NT2/D1 (cell line): Measurements from ENCODE around the gene BCL2L12.
A peak's percentile ranks its signal among the peaks of the same experiment; 100 is the strongest.

ENCODE experiments used
- DNase-seq: peaks from one replicate; pipeline ENCODE4 v3.0.0-alpha.2; 2011; ENCODE audit warnings: low read depth, low spot score
- H3K27me3 ChIP-seq: 2 replicates; pipeline ENCODE4 v1.6.0; 2011; ENCODE audit warnings: mild to moderate bottlenecking; ENCODE audit not compliant: insufficient read length, insufficient read depth
- H3K36me3 ChIP-seq: 2 replicates; pipeline ENCODE4 v1.6.1; 2011; ENCODE audit warnings: mild to moderate bottlenecking, low read length, mixed read lengths; ENCODE audit not compliant: insufficient read depth, insufficient read length
- H3K4me1 ChIP-seq: 2 replicates; pipeline ENCODE4 v1.5.1; 2011; ENCODE audit not compliant: insufficient read depth, insufficient read length
- H3K4me3 ChIP-seq: 2 replicates; pipeline ENCODE4 v1.5.1; 2011; ENCODE audit warnings: low read depth; ENCODE audit not compliant: insufficient read length
- H3K9ac ChIP-seq: 2 replicates; pipeline ENCODE4 v1.6.0; 2011; ENCODE audit warnings: low read depth; ENCODE audit not compliant: insufficient read length
- H3K9me3 ChIP-seq: 2 replicates; pipeline ENCODE4 v1.5.1; 2011; ENCODE audit warnings: mild to moderate bottlenecking, low read length; ENCODE audit not compliant: insufficient read depth
- SUZ12 ChIP-seq: IDR thresholded peaks from 2 replicates; pipeline ENCODE4 v1.6.1; 2011; ENCODE audit not compliant: insufficient read length, insufficient read depth; ENCODE audit errors: extremely low read depth
- YY1 ChIP-seq: IDR thresholded peaks from 2 replicates; pipeline ENCODE4 v1.6.1; 2011; ENCODE audit not compliant: insufficient read length, insufficient read depth
- ZNF274 ChIP-seq: IDR thresholded peaks from 2 replicates; pipeline ENCODE4 v1.6.1; 2011; ENCODE audit warnings: mild to moderate bottlenecking, low read depth, low read length

BCL2L12 gene

DNA sequence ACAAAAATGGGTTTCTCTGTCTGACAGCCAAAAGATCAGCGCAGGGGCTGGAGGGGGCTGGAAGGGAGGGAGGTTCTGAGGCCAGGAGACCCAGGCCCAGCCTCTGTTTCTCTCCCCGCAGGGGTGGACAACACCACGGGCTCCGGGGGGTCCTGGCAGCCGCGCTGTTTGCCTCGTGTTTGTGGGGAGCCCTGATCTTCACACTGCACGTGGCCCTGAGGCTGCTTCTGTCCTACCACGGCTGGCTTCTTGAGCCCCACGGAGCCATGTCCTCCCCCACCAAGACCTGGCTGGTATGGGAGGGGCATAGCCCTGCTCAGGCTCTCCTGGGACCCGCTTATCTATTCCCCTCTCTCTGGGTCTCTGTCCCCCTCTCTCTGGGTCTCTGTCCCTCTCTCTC, 34.8 kb downstream of the BCL2L12 start:
- DNase-seq: no peak
- no peaks in the 10 kb centered on the region for H3K9me3 ChIP-seq
- peak overlapping the region; percentile 2 for H3K9ac ChIP-seq
- H3K4me3 ChIP-seq: no peak overlapping the region
- no peaks in the 10 kb centered on the region for H3K27me3 ChIP-seq
- no peaks in the 10 kb centered on the region for H3K36me3 ChIP-seq
- TF ChIP-seq ZNF274: no peak
- TF ChIP-seq YY1: no peak
- no peak for TF ChIP-seq SUZ12
- peaks cover 3% of the 10 kb centered on the region for H3K4me1 ChIP-seq

DNA sequence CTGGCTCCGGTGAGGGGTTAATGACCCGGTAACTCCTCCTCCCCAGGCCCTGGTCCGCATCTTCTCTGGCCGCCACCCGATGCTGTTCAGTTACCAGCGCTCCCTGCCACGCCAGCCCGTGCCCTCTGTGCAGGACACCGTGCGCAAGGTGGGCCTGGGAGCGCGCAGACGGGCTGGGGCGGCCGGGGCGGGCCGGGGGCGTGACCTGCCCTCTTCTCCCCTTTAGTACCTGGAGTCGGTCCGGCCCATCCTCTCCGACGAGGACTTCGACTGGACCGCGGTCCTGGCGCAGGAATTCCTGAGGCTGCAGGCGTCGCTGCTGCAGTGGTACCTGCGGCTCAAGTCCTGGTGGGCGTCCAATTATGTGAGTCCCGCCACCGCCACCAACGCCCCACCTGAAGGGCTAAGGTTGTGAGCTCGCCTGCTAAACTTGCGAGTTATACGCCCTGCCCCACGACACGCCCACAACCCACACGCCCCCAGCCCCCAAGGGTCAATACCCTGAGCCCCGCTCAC, 35.6 kb downstream of the BCL2L12 start:
- Histone ChIP-seq H3K9ac (no peak overlapping the region), H3K4me1 (peaks cover 3% of the 10 kb centered on the region), H3K36me3 (no peaks in the 10 kb centered on the region), H3K9me3 (no peaks in the 10 kb centered on the region), H3K27me3 (no peaks in the 10 kb centered on the region), H3K4me3 (no peak overlapping the region)
- DNase-seq: no peak
- TF ChIP-seq ZNF274 (no peak), YY1 (no peak), SUZ12 (no peak)

DNA sequence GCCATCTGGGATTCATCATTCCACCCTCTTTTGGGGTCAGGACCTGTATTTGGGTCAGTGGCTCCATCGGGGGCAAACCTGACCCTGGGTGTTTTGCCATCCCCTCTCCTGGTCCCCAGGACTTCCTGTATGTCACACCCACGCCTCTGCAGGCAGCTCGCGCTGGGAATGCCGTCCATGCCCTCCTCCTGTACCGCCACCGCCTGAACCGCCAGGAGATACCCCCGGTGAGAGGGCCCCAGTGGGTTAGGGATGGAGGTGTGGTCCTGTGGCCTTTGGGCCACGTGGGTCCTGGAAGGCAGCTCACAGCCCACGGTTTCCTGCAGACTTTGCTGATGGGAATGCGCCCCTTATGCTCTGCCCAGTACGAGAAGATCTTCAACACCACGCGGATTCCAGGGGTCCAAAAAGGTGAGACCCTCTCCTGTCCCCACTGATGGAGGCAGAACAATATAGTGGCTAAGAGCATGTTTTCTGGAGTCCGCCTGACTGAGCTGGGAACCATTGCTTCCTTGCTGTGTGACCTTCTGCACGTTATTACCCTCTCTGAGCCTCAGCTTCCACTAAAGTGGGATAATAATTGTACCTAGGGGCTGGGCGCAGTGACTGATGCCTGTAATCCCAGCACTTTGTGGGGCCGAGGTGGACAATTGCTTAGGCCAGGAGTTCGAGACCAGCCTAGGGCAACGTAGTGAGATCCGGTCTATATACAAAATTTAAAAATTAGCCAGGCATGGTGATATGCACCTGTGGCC, 39.3 kb downstream of the BCL2L12 start:
- no peak for TF ChIP-seq SUZ12
- no peak for TF ChIP-seq ZNF274
- no peak for TF ChIP-seq YY1
- no peak overlapping the region for H3K9ac ChIP-seq
- no peaks in the 10 kb centered on the region for H3K9me3 ChIP-seq

DNA sequence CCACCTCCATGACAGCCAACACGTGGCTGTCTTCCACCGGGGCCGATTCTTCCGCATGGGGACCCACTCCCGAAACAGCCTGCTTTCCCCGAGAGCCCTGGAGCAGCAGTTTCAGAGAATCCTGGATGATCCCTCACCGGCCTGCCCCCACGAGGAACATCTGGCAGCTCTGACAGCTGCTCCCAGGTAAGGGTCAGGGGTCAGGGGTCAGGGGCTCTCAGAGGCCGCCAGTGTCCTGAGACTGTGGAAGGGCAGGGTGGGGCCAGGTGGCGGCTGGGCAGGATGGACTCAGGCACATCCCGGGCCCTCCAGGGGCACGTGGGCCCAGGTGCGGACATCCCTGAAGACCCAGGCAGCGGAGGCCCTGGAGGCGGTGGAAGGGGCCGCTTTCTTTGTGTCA, 40.2 kb downstream of the BCL2L12 start:
- Histone ChIP-seq H3K27me3 (no peaks in the 10 kb centered on the region), H3K9ac (no peak overlapping the region), H3K4me3 (no peak overlapping the region), H3K4me1 (no peaks in the 10 kb centered on the region), H3K36me3 (no peaks in the 10 kb centered on the region), H3K9me3 (no peaks in the 10 kb centered on the region)
- TF ChIP-seq SUZ12 (no peak), YY1 (no peak)
- DNase-seq: no peak

More for the DNA sequence above, 39.3 kb downstream of the BCL2L12 start:
- Histone ChIP-seq H3K4me1 (peaks cover 3% of the 10 kb centered on the region), H3K4me3 (no peak overlapping the region), H3K27me3 (no peaks in the 10 kb centered on the region), H3K36me3 (no peaks in the 10 kb centered on the region)
- DNase-seq: no peak

DNA sequence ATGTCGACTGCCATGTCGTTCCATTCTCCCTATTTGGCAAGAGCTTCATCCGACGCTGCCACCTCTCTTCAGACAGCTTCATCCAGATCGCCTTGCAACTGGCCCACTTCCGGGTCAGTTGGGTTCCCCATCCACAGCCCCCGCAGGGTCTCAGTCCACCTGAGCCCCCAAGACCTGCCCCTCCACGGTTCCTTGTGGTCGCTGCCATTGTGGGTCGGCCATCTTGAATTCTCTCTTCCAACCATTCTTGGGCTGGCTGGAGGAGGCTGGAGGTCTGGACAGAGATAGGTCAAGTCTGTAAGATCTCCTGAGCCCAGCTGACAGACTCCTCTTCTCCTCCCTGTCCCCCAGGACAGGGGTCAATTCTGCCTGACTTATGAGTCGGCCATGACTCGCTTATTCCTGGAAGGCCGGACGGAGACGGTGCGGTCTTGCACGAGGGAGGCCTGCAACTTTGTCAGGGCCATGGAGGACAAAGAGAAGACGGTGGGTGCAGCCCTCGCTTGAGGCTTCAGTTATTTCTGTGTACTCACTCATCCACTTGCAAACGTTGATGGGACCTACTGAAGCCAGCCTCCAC, 44.7 kb downstream of the BCL2L12 start:
- Histone ChIP-seq H3K9me3 (no peaks in the 10 kb centered on the region), H3K36me3 (peaks cover 4% of the 10 kb centered on the region), H3K4me1 (no peaks in the 10 kb centered on the region), H3K4me3 (no peak overlapping the region), H3K27me3 (no peaks in the 10 kb centered on the region), H3K9ac (no peak overlapping the region)
- no peak for DNase-seq
- no peak for TF ChIP-seq SUZ12
- no peak for TF ChIP-seq ZNF274

DNA sequence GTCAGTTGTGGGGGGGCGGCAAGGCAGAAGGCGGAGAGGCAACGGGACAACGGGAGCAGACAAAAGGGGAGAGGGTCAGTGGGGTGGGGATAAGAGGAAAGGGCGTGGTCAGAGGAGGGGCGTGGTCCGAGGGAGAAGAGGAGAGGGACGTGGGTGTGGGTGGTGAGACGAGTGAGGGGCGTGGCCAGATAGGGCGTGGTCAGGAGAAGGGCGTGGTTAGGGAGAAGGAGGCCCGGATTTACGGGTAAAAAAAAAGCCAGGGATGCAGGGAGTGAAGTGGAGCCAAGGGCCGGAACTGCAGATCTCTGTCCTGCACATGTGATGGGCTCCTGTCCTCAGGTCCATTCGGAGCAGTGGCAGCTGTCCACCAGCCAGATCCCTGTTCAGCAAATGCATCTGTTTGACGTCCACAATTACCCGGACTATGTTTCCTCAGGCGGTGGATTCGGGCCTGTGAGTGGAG, 46.7 kb downstream of the BCL2L12 start:
- Histone ChIP-seq H3K9me3 (no peaks in the 10 kb centered on the region), H3K4me1 (no peaks in the 10 kb centered on the region), H3K36me3 (peaks cover 4% of the 10 kb centered on the region), H3K9ac (peak overlapping the region; percentile 61), H3K4me3 (no peak overlapping the region), H3K27me3 (no peaks in the 10 kb centered on the region)
- DNase-seq: no peak
- TF ChIP-seq SUZ12 (no peak), YY1 (no peak), ZNF274 (no peak)

DNA sequence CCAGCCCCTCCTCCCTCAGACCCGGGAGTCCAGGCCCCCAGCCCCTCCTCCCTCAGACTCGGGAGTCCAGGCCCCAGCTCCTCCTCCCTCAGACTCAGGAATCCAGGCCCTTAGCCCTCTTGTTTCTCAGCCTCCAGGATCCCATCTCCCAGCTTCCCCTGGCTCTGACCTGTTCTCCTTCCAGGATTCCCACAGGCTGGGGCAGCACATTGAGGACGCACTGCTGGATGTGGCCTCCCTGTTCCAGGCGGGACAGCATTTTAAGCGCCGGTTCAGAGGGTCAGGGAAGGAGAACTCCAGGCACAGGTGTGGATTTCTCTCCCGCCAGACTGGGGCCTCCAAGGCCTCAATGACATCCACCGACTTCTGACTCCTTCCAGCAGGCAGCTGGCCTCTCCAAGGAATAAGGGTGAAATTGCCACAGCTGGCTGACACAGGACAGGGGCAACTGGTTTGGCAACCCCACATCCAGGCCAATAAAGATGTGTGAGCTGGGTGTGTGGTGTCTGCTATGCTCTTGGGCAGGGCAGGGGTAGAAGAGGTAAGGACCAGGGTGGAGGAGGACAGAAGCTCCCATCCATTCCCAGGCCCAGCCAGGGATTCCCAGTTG, 47.6 kb downstream of the BCL2L12 start:
- no peaks in the 10 kb centered on the region for H3K27me3 ChIP-seq
- no peaks in the 10 kb centered on the region for H3K4me1 ChIP-seq
- H3K4me3 ChIP-seq: no peak overlapping the region
- H3K36me3 ChIP-seq: peaks cover 4% of the 10 kb centered on the region
- no peak for TF ChIP-seq SUZ12
- no peak for TF ChIP-seq YY1
- TF ChIP-seq ZNF274: no peak
- DNase-seq: no peak
- H3K9ac ChIP-seq: peak overlapping the region; percentile 33
- H3K9me3 ChIP-seq: no peaks in the 10 kb centered on the region
